Psoas muscle (tissue), 8 donors: ENCODE results near the gene GRIN1. TPM values are rescaled to one million over a fixed set of nuclear protein-coding genes. Genes with fewer than 3 reads are reported as not detected.

Experiments
- ATAC-seq, 4 donors: fragments of 200-7000 bp; cut with Tn5 transposase; one replicate each; pipeline ENCODE4 v1.9.1; 2020; ENCODE audit warnings: moderate library complexity in 3 of 4, mild to moderate bottlenecking in 2 of 4
- DNase-seq, 2 donors: peaks; one replicate each; pipeline ENCODE4 v3.0.0-alpha.2; 2020
- H3K27ac ChIP-seq: fragments of 200-600 bp; one replicate; pipeline ENCODE4 v1.8.0; 2022
- H3K27me3 ChIP-seq, 3 donors: fragments of 200-600 bp in 1 of 3; one replicate each; pipeline versions ENCODE4 v1.6.1 to v1.8.0; 2013 to 2022; ENCODE audit warnings: low read length in 2 of 3, mild to moderate bottlenecking in 2 of 3, moderate library complexity in 1 of 3; ENCODE audit not compliant: insufficient read depth in 3 of 3
- H3K36me3 ChIP-seq, 2 donors: fragments of 200-600 bp in 1 of 2; one replicate each; pipeline versions ENCODE4 v1.6.1 to v1.8.0; 2013 to 2022; ENCODE audit warnings: low read depth in 1 of 2, mild to moderate bottlenecking in 1 of 2, moderate library complexity in 1 of 2; ENCODE audit not compliant: insufficient read depth in 1 of 2
- H3K4me1 ChIP-seq: fragments of 200-600 bp; one replicate; pipeline ENCODE4 v1.8.0; 2022
- H3K4me3 ChIP-seq: fragments of 200-600 bp; one replicate; pipeline ENCODE4 v1.8.0; 2022; ENCODE audit warnings: mild to moderate bottlenecking
- H3K9me3 ChIP-seq: fragments of 200-600 bp; one replicate; pipeline ENCODE4 v1.8.0; 2022
- WGBS, 3 donors: extraction: QIAGEN DNeasy Blood & Tissue Kit; methylation state at CpG; one replicate each; pipeline versions ENCODE4 v1.1.6 to v1.1.7; 2013; 5-methylcytosine and 5-hydroxymethylcytosine counted together
- intact Hi-C, 2 donors: fragments of 100-400 bp; cut with DNase I; formaldehyde crosslinking; loops; one replicate each; pipeline versions ENCODE4 v1.11.0 to v1.14.2; 2022
- polyA plus RNA-seq, 3 donors: library from polyadenylated mRNA; stranded (reverse); fragments of 200-250 nt; gene quantifications; one replicate each; pipeline ENCODE4 v1.2.3, GENCODE V29; 2013
- total RNA-seq, 4 donors: library from RNA; stranded (reverse); fragmentation: NEBNext Ultra II Directional in 2 of 4; extraction: Animal tissue kit (Norgen Biotek cat#: 25700) in 2 of 4; gene quantifications; one replicate each; pipeline versions ENCODE4 v1.2.1 to v1.2.4, GENCODE V29; 2021 to 2023
- TF ChIP-seq, protein P1 (sequence below): fragments of 200-600 bp; IDR thresholded peaks from one replicate; pipeline ENCODE4 v1.8.0; 2022; ENCODE audit warnings: antibody characterized with exemption
- donor health status: healthy with polysubstance abuse.
- donor health status: DM: no; HTN: no; CAD: no; lungs with moderate emphysema.
- donor health status: Bipolar disorder and iron deficiency.
- donor health status: healthy.
- donor health status: DM: yes; HTN: yes; CAD: no.
- donor health status: DM: no; HTN: no; CAD: no.
- donor health status: DM: no; HTN: no; CAD: no.
- donor health status: DM: yes; HTN: yes; CAD: no.

GRIN1 gene
- total and polyA plus RNA-seq, 7 donors, result 0.06 TPM; not detected in 6

DNA sequence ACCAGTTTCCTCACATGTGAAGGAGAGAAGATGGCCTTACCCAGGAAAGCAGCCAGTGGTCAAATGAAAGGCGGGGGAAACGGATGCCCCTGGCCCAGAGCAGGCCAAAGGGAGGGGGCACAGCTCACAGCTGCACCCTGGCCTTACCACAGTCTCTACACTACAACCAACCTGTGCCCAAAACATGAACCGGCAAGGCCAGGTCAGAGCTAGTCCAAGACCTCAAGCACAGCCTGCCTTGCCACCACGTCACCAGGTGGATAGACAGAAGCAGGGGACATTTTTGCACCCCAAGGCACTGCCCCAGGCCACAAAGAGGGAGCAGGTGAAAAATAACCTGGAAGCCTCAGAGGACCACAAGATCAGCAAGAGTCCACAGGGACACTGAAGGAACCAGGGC lies 4.5 kb downstream of the GRIN1 start:
- no peak for DNase-seq
- H3K36me3 ChIP-seq, result no peaks in the 10 kb centered on the region
- TF ChIP-seq, protein P1, sequence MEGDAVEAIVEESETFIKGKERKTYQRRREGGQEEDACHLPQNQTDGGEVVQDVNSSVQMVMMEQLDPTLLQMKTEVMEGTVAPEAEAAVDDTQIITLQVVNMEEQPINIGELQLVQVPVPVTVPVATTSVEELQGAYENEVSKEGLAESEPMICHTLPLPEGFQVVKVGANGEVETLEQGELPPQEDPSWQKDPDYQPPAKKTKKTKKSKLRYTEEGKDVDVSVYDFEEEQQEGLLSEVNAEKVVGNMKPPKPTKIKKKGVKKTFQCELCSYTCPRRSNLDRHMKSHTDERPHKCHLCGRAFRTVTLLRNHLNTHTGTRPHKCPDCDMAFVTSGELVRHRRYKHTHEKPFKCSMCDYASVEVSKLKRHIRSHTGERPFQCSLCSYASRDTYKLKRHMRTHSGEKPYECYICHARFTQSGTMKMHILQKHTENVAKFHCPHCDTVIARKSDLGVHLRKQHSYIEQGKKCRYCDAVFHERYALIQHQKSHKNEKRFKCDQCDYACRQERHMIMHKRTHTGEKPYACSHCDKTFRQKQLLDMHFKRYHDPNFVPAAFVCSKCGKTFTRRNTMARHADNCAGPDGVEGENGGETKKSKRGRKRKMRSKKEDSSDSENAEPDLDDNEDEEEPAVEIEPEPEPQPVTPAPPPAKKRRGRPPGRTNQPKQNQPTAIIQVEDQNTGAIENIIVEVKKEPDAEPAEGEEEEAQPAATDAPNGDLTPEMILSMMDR, result no peak
- H3K4me3 ChIP-seq, result no peak overlapping the region
- intact Hi-C loops, result no loop called here
- H3K4me1 ChIP-seq, result no peaks in the 10 kb centered on the region
- no peak overlapping the region for H3K27ac ChIP-seq
- no peak for ATAC-seq
- H3K27me3 ChIP-seq, result peaks cover 0 to 88% (median 39%) of the 10 kb centered on the region in 3 donors
- 40 to 56% (median 48%) methylated on average over 4 of the region's 4 CpGs for WGBS, 3 donors
- H3K9me3 ChIP-seq, result no peaks in the 10 kb centered on the region

GRCh38 chr9:137145731-137146526 lies 7.0 kb downstream of the GRIN1 start:
- Histone ChIP-seq H3K36me3 (no peaks in the 10 kb centered on the region), H3K4me1 (no peaks in the 10 kb centered on the region), H3K9me3 (no peaks in the 10 kb centered on the region), H3K27ac (no peak overlapping the region), H3K4me3 (no peak overlapping the region), H3K27me3 (peaks cover 0 to 64% (median 21%) of the 10 kb centered on the region in 3 donors)
- 42 to 51% (median 44%) methylated on average over 41 to 49 of the region's 49 CpGs for WGBS, 3 donors
- DNase-seq, result no peak
- ATAC-seq, result no peak
- TF ChIP-seq, protein P1, result no peak
- intact Hi-C loops, result no loop called here

- Histone ChIP-seq H3K9me3 (no peaks in the 10 kb centered on the region), H3K27me3 (peaks cover 0 to 58% (median 18%) of the 10 kb centered on the region in 3 donors), H3K27ac (no peak overlapping the region), H3K4me1 (no peaks in the 10 kb centered on the region), H3K36me3 (no peaks in the 10 kb centered on the region), H3K4me3 (no peak overlapping the region)
- intact Hi-C loops, result no loop called here
- DNase-seq (no peak), ATAC-seq (no peak)
- TF ChIP-seq, protein P1, result no peak
- 56 to 60% (median 57%) methylated on average over 9 of the region's 9 CpGs for WGBS, 3 donors
Observed at GRCh38 chr9:137146527-137146918, 7.6 kb downstream of the GRIN1 start.

- DNase-seq (peak in 1 of 2 donors; percentile 34), ATAC-seq (no peak)
- no peaks in the 10 kb centered on the region for H3K36me3 ChIP-seq
- no peaks in the 10 kb centered on the region for H3K4me1 ChIP-seq
- TF ChIP-seq, protein P1, result no peak
- H3K9me3 ChIP-seq, result no peaks in the 10 kb centered on the region
- H3K27me3 ChIP-seq, result peaks cover 0 to 51% (median 16%) of the 10 kb centered on the region in 3 donors
- 82 to 86% (median 83%) methylated on average over 19 to 26 of the region's 26 CpGs for WGBS, 3 donors
- intact Hi-C loops, result no loop called here
- no peak overlapping the region for H3K4me3 ChIP-seq
- no peak overlapping the region for H3K27ac ChIP-seq
Observed at GRCh38 chr9:137147091-137147792, 8.3 kb downstream of the GRIN1 start.
